Stimulated activated CD4-positive, alpha-beta T cell treated with anti-CD3 and anti-CD28 coated beads, Interleukin-4, amount 100 ng/mL, for 1 hour (primary cell): ENCODE measurements around the gene CELF2.

Experiments used
- DNase-seq: peaks from one replicate; pipeline ENCODE4 v3.0.0-alpha.2; 2020

Gene CELF2

GRCh38 chr10:11307004-11307403, 289.3 kb downstream of the CELF2 start:
- DNase-seq = no peak

DNA sequence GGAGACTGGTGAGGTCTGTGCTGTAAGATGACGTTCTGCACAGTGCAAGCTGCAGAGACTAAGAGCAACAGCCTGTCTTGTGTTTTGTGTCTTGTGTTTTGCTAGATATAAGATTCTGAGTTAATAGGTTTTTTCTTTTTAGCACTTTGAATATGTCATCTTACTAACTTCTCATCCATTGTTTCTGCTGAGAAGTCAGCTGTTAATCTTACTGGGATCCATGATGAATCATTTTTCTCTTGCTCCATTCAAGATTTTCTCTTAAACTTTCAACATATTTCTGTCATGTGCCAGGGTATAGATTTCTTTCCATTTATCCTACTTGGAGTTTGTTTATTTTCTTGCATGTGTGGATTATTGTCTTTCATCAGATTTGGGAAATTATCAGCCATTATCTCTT, 290.3 kb downstream of the CELF2 start:
- DNase-seq = no peak

GRCh38 chr10:11311027-11311426, 293.4 kb downstream of the CELF2 start:
- no peak for DNase-seq

- DNase-seq = no peak
These were observed 295.8 kb downstream of the CELF2 start for GRCh38 chr10:11313463-11313862.

DNA sequence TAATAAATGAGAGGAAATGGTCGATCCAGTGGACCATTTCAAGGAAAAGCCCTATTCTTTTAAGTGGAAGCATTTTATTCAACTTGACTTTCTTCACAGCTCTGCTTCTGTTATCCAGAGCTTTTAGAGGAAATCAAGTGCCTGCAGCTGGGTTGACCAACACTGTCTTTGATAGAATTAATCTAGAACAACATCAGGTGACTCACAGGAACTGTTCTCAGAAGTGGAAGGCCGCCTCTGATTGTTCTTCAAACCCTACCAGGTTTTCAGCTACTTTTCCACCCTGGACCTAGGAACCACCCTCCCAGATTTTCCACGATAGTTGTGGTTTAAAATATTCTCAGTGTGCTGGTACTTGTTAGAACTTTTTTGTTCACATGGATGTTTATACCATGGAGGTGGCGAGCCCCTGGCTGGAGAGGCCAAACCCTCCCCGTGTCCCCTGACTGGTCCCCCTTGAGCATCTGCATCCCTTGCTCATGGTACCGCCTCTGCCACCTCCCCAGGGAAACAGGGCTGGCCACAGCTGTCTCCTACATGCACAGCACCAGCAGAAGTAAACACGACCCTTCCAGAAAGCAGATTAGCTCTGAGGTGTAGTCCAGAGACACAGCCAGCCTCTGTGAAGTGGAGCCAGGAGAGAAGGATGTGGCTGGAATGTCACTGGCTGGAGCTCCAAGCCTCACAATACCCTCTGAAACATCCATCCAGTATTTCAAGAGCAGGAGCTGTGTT, 300.4 kb downstream of the CELF2 start:
- no peak for DNase-seq

- no peak for DNase-seq
These were observed 301.3 kb downstream of the CELF2 start for GRCh38 chr10:11318826-11319598.

DNA sequence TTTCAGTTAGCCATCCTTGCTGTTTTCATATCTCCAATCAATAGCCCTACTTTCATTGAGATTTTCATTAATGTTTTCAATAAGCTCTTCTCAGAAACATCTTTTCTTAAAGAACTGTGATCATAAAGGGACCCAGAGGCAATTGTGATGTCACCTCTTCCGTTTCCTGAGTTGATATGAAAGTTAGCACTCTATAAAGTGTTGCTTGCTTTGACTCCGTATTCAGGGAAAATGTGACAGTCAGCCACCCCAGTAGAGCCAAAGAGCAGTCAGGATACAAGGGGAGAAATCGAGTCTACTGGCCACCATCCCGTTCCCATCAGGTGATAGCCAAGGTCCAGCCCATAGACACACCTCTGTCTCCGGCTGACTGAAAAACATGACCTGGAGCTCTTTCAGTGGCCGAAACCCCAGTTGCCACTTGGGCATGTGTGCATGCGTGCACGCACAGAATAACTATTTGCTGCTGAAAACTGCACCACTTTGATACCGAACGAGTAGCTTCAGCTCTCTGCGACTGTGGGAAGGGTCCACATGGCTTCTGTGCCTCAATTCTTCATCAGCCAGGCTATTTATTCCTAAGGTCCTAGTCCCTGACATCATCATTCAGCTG, 302.4 kb downstream of the CELF2 start:
- DNase-seq = no peak

DNA sequence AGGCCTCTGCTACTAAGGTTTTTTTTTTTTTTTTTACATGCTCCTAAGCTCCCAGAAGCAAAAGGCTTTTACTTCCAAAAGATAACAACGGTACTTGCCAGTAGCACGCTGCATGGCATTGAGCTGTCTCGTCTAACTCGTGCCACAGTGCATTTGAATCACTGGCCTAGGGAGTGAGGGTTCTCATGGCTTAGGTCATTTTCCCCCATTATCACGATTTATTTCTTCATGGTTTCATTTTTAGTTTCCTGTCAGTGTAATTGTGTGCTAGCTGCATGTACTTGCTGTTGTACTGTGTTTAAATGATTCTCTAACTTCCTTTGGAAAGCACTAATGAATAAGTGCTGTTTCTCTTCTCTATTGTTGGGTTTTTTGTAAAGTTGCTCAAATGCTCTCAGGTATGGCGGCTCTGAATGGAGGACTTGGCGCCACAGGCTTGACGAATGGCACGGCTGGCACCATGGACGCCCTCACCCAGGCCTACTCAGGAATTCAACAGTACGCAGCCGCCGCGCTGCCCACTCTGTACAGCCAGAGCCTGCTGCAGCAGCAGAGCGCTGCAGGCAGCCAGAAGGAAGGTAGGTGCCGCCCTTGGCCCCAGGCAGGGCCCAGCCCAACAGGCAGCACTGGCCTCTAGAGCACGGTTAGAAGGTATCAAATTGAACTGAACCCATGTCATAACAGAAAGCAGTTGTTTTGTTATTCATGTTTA, 303.3 kb downstream of the CELF2 start:
- no peak for DNase-seq

GRCh38 chr10:11322698-11323097, 305.0 kb downstream of the CELF2 start:
- DNase-seq = no peak

GRCh38 chr10:11324761-11325321, 307.2 kb downstream of the CELF2 start:
- no peak for DNase-seq

- DNase-seq = no peak
These were observed 308.1 kb downstream of the CELF2 start for GRCh38 chr10:11325817-11326216.

- DNase-seq = no peak
These were observed 308.6 kb downstream of the CELF2 start for GRCh38 chr10:11326241-11326640.

DNA sequence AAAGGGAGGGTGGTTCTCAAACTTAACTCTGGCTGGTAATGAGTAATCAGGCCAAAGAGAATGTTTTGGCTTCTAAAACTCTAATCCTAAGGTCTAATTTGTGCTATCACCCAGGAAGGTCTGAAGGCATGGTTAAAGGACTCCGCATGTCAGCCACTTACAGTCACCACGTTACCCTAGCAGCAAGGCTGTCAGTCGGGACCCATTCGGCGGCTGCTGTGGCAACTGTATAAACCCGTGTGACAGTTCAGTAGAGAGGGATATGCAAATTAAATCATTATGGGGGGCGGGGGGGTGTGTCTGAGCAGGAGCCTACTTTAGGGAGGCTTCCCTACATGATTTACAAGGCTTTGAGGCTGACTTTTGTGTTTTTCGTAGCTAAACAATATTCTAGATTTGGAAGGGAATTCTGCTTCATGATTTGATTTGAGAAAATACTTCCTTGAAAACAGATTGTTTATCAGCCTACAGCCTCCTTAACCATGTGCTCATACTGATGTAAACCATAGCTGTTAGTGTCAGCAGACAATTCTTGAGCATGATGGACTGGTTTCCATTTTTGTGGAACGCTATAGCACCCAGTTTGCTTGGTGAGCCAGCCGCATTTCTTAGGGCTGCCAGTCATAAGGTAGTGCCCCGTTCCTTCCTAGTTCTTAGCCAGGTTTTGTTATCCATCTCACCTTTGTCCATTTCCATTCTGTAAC, 309.4 kb downstream of the CELF2 start:
- DNase-seq = no peak

DNA sequence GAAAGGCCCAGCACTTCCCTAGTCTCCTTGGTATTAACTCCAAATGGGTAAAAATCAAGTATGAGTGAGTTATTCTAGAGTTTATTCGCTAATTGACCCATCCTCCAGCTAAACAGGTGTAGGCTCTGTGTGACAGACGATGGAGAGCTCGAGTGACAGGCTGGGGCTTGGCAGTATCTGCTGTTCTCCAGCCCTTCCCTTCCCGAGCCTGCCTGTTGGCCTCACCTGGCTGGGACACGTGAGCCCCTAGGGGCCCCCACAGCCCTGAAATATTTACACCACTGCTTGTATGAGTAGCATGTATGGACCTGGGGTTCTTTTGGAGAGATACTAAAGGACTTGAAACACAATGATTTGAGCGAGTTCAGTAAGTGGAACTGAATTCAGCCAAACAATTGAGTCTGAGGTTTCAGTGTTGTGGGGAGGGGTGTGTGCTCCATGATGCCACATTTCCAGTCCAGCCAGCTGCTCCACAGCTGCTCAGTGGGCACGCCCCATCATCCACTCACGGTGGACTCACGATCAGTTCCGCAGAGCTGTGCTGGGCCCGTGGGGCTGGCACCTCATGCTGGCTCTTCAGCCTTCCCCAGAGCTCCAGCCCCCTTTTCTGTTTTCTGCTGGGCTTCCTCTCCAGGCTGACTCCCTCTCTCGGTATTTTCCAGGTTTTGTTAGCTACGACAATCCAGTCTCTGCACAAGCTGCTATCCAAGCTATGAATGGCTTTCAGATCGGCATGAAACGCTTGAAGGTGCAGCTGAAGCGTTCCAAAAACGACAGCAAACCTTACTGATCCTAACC, 310.8 kb downstream of the CELF2 start:
- DNase-seq = no peak

GRCh38 chr10:11329062-11329673, 311.5 kb downstream of the CELF2 start:
- DNase-seq = no peak

DNA sequence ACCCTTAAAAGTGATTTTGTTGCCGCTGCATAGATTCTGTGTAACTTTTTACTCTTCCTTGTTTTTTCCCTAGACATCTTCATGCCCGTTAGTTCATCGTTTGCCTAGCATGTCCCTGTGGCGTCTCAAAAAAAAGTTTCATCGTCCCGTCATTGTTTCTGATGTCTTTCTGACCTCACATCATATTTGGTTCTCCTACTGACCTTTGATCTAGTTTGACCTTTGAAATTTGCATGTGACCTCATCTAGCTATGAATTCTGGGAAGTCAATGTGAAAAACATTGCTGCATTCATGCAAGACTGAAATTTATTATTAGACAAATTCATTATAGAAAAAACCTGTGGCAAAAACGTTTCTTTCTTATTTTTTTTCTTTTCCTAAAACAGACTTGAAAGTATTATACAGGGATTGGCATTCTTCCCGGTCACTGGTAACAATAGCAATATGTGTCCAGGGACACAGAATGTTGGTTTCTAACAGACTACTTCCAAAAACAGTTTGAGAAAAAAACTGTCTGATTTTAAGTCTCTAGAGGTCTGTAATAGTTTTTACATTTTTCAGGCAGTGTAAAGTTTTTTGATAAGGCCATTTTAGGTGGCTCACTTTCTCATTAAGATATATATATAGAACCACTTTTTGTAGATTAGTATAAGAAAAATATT, 312.8 kb downstream of the CELF2 start:
- no peak for DNase-seq

DNA sequence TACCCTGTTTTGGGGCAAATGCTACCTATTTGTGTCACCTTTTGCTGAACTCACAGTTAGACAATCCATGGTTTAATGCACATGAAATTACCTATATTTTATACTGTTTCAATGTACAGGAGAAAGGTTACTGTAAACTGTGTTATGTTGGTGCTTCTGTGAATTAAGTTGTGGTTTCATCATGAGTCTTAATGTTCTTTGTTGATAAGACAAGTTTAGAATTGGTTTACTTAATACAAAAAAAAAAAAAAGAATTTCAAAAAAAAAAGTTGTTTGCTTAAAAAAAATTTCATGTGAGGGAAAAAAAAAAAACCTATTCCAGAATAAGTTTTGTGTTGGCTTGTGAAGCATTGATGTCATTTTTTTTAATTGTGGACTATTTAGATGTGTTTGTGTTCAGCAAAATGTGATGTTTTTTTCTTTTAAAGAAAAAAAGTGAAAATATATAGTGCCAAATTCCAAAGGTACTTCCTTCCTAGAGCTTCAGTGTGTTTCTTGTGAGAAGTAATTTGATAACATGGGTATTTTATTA, 313.4 kb downstream of the CELF2 start:
- no peak for DNase-seq

GRCh38 chr10:11331726-11332125, 314.1 kb downstream of the CELF2 start:
- no peak for DNase-seq

- DNase-seq = no peak
These were observed 315.2 kb downstream of the CELF2 start for GRCh38 chr10:11332846-11333245.

DNA sequence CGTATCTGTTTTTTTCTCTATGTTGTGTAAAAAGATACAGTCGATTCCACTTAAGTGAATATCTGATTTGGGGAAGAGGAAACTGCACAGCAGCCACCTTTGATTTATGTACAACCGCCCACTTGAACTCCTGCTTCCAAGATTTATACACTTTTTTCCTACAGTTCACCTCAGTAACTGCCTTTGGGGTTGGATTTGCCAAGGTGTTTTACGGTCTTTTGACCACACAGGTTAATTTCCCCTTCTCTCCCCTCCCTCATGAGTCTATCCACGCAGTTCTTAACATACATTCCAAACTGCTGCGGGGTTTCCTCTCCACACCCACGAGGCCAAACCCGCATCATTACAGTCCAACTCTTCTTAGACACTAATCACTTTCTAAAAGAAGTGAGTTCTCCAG, 316.8 kb downstream of the CELF2 start:
- no peak for DNase-seq
